ENCODE data around the gene TAF1B. TPM values are rescaled to one million over a fixed set of nuclear protein-coding genes. Genes with fewer than 3 reads are reported as not detected.
"Not testable (repeated sequence)": the region's sequence is repeated elsewhere in the genome, so short reads cannot be mapped to it uniquely, and the experiment has no call there.

TAF1B gene
- total and polyA plus RNA-seq, 2 donors from 2014 or later: 8.8 to 27.7 TPM

DNA sequence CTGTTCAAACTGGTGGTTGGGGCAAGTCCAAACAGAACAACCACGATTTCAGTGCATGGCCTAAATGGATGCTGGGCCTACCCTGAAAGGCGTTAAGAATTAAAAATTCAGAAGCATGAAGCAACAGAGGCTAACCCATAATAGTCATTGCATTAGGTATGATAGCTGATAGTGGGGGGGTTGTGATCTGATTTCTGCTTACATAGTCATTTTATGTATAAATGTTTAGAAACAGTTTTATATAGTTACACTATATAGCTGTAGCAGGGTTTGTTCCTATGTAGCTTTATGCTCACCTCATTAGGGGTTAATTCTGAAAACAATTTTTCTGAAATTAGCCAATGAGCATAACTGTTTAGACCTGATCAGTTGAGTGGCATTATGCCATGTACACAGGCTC is 9.6 kb downstream of the TAF1B start:
- TF ChIP-seq, protein P1, sequence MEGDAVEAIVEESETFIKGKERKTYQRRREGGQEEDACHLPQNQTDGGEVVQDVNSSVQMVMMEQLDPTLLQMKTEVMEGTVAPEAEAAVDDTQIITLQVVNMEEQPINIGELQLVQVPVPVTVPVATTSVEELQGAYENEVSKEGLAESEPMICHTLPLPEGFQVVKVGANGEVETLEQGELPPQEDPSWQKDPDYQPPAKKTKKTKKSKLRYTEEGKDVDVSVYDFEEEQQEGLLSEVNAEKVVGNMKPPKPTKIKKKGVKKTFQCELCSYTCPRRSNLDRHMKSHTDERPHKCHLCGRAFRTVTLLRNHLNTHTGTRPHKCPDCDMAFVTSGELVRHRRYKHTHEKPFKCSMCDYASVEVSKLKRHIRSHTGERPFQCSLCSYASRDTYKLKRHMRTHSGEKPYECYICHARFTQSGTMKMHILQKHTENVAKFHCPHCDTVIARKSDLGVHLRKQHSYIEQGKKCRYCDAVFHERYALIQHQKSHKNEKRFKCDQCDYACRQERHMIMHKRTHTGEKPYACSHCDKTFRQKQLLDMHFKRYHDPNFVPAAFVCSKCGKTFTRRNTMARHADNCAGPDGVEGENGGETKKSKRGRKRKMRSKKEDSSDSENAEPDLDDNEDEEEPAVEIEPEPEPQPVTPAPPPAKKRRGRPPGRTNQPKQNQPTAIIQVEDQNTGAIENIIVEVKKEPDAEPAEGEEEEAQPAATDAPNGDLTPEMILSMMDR (IDR thresholded peaks at IDR 0.05; ENCODE audit: borderline replicate concordance, extremely low read depth, insufficient read depth): no peak
- H3K4me3 ChIP-seq (ENCODE audit: low read length in 3 of 3): no peak overlapping the region
- intact Hi-C loops (cut with DNase I): no loop called here
- peaks cover 0 to 2% (median 0%) of the 10 kb centered on the region in 3 donors for H3K4me1 ChIP-seq (ENCODE audit: control insufficient read depth in 2 of 3, insufficient read depth in 2 of 3, low read depth in 1 of 3, low read length in 3 of 3)
- no peak overlapping the region for H3K9ac ChIP-seq (ENCODE audit: low read length in 3 of 3)
- H3K27me3 ChIP-seq (ENCODE audit: control insufficient read depth, insufficient read depth, low read length): no peaks in the 10 kb centered on the region
- peaks cover 0 to 4% (median 0%) of the 10 kb centered on the region in 3 donors for H3K9me3 ChIP-seq (ENCODE audit: control insufficient read depth in 2 of 3, insufficient read depth in 1 of 3, low read length in 3 of 3)
- no peak for DNase-seq
- H3K27ac ChIP-seq (ENCODE audit: low read depth in 2 of 2, low read length in 2 of 2): no peak overlapping the region
- H3K36me3 ChIP-seq (ENCODE audit: control insufficient read depth in 2 of 3, insufficient read depth in 3 of 3, low read length in 3 of 3): peaks cover 11 to 25% (median 20%) of the 10 kb centered on the region in 3 donors
- no peak for FAIRE-seq

DNA sequence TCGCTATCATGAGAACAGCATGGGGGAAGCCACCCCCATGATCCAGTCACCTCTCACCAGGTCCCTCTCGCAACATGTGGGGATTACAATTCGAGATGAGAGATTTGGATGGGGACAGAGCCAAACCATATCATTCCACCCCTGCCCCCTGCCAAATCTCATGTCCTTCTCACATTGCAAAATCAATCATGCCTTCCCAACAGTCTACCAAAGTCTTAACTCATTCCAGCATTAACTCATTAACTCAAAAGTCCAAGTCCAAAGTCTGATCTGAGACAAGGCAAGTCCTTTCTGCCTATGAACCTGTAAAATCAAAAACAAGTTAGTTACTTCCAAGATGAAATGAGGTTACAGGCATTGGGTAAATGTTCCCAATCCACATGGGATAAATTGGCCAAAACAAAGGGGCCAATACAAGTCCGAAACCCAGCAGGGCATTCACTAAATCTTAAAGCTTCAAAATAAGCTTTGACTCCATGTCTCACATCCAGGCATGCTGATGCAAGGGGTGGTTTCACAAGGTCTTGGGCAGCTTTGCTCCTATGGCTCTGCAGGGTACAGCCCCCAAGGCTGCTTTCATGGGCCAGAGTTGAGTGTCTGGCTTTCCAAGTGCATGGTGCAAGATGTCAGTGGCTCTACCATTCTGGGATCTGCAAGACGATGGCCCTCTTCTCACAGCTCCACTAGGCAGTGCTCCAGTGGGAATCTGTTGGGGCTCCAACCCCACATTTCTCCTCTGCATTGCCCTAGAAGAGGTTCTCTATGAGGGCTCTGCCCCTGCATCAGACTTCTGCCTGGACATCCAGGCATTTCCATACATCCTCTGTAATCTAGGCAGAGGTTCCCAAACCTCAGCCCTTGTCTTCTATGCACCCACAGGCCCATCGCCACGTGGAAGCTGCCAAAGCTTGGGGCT is 14.8 kb downstream of the TAF1B start:
- peaks cover 0 to 6% (median 0%) of the 10 kb centered on the region in 3 donors for H3K9me3 ChIP-seq (ENCODE audit: control insufficient read depth in 2 of 3, insufficient read depth in 1 of 3, low read length in 3 of 3)
- TF ChIP-seq, protein P1 (IDR thresholded peaks at IDR 0.05; ENCODE audit: borderline replicate concordance, extremely low read depth, insufficient read depth): no peak
- FAIRE-seq (no peak), DNase-seq (no peak)
- H3K36me3 ChIP-seq (ENCODE audit: control insufficient read depth in 2 of 3, insufficient read depth in 3 of 3, low read length in 3 of 3): peaks cover 4 to 16% (median 14%) of the 10 kb centered on the region in 3 donors
- no peak overlapping the region for H3K9ac ChIP-seq (ENCODE audit: low read length in 3 of 3)
- H3K27ac ChIP-seq (ENCODE audit: low read depth in 2 of 2, low read length in 2 of 2): peak overlapping the region; percentile 38 to 47
- H3K4me3 ChIP-seq (ENCODE audit: low read length in 3 of 3): no peak overlapping the region
- H3K4me1 ChIP-seq (ENCODE audit: control insufficient read depth in 2 of 3, insufficient read depth in 2 of 3, low read depth in 1 of 3, low read length in 3 of 3): peaks cover 0 to 6% (median 5%) of the 10 kb centered on the region in 3 donors
- H3K27me3 ChIP-seq (ENCODE audit: control insufficient read depth, insufficient read depth, low read length): no peaks in the 10 kb centered on the region
- intact Hi-C loops (cut with DNase I): no loop called here

DNA sequence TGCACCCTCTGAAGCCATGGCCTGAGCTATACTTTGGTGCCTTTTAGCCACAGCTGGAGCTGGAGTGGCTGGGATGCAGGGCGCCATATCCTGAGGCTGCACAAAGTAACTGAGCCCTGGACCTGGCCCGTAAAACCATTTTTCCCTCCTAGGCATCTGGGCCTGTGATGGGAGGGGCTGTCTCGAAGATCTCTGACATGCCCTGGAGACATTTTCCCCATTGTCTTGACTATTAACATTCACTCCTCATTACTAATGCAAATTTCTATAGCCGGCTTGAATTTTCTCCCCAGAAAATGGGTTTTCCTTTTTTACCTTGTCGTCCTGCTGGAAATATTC is 15.4 kb downstream of the TAF1B start:
- FAIRE-seq (no peak), DNase-seq (no peak)
- intact Hi-C loops (cut with DNase I): no loop called here
- Histone ChIP-seq H3K27ac (ENCODE audit: low read depth in 2 of 2, low read length in 2 of 2) (peak overlapping the region in 1 of 2 donors; percentile 47), H3K4me1 (ENCODE audit: control insufficient read depth in 2 of 3, insufficient read depth in 2 of 3, low read depth in 1 of 3, low read length in 3 of 3) (peaks cover 0 to 6% (median 5%) of the 10 kb centered on the region in 3 donors), H3K4me3 (ENCODE audit: low read length in 3 of 3) (no peak overlapping the region), H3K36me3 (ENCODE audit: control insufficient read depth in 2 of 3, insufficient read depth in 3 of 3, low read length in 3 of 3) (peaks cover 0 to 14% (median 14%) of the 10 kb centered on the region in 3 donors), H3K9me3 (ENCODE audit: control insufficient read depth in 2 of 3, insufficient read depth in 1 of 3, low read length in 3 of 3) (peaks cover 0 to 6% (median 0%) of the 10 kb centered on the region in 3 donors), H3K9ac (ENCODE audit: low read length in 3 of 3) (no peak overlapping the region), H3K27me3 (ENCODE audit: control insufficient read depth, insufficient read depth, low read length) (no peaks in the 10 kb centered on the region)
- TF ChIP-seq, protein P1 (IDR thresholded peaks at IDR 0.05; ENCODE audit: borderline replicate concordance, extremely low read depth, insufficient read depth): no peak

DNA sequence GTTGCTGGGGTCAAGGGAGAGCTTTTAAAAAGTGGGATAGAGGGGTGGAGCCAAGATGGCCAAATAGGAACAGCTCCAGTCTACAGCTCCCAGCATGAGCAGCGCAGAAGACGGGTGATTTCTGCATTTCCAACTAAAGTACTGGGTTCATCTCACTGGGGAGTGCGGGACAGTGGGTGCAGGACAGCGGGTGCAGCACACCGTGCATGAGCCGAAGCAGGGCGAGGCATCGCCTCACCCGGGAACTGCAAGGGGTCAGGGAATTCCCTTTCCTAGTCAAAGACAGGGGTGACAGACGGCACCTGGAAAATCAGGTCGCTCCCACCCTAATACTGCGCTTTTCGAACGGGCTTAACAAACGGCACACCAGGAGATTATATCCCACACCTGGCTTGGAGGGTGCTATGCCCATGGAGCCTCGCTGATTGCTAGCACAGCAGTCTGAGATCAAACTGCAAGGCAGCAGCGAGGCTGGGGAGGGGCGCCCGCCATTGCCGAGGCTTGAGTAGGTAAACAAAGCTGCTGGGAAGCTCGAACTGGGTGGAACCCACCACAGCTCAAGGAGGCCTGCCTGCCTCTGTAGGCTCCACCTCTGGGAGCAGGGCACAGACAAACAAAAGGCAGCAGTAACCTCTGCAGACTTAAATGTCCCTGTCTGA is 17.8 kb downstream of the TAF1B start:
- H3K4me1 ChIP-seq (ENCODE audit: control insufficient read depth in 2 of 3, insufficient read depth in 2 of 3, low read depth in 1 of 3, low read length in 3 of 3); H3K9me3 ChIP-seq (ENCODE audit: control insufficient read depth in 2 of 3, insufficient read depth in 1 of 3, low read length in 3 of 3); intact Hi-C loops (cut with DNase I); H3K4me3 ChIP-seq (ENCODE audit: low read length in 3 of 3); DNase-seq; H3K9ac ChIP-seq (ENCODE audit: low read length in 3 of 3); H3K27ac ChIP-seq (ENCODE audit: low read depth in 2 of 2, low read length in 2 of 2); FAIRE-seq; H3K27me3 ChIP-seq (ENCODE audit: control insufficient read depth, insufficient read depth, low read length): not testable (repeated sequence)
- H3K36me3 ChIP-seq (ENCODE audit: control insufficient read depth in 2 of 3, insufficient read depth in 3 of 3, low read length in 3 of 3): peaks cover 0 to 11% (median 8%) of the 10 kb centered on the region in 3 donors

Data from kidney (tissue), 14 donors.